Endothelial cell of umbilical vein (primary cell): ENCODE measurements around the gene ENOX2. TPM values are rescaled to one million over a fixed set of nuclear protein-coding genes. Genes with fewer than 3 reads are reported as not detected.

Source experiments
- BruUV-seq: library from RNA; stranded (reverse); fragments of 400-500 nt; replicated peaks from 2 replicates; lab custom pipeline; 2021; lab: Mats Ljungman, UMichigan
- CTCF ChIA-PET: fragments of 300-600, 350-600 bp; sonication (Branson Sonifier 250); formaldehyde crosslinking; loops from one replicate; lab custom pipeline; 2021; ENCODE audit warnings: antibody characterized with exemption, inconsistent platforms; lab: Charles Lee
- POLR2A ChIA-PET: fragments of 300-600, 350-600 bp; sonication (Branson Sonifier 250); formaldehyde crosslinking; loops from one replicate; lab custom pipeline; 2021; ENCODE audit warnings: antibody characterized with exemption, inconsistent platforms; lab: Charles Lee
- DNase-seq: peaks from one replicate; pipeline ENCODE4 v3.0.0-alpha.2; 2011; ENCODE audit warnings: low read depth, low spot score
- FAIRE-seq: peaks from 2 replicates; lab custom pipeline; 2011; peaks lifted over from hg19 to GRCh38; lab: Jason Lieb, UNC
- H2AFZ ChIP-seq: 2 replicates; pipeline ENCODE4 v1.6.0; 2012; ENCODE audit warnings: low read depth, low read length, control low read depth, inconsistent platforms
- H3K27ac ChIP-seq: 2 replicates; pipeline ENCODE4 v1.5.1; 2011; ENCODE audit warnings: low read depth, mild to moderate bottlenecking, control low read depth, low read length, moderate library complexity; ENCODE audit not compliant: insufficient read depth
- H3K27me3 ChIP-seq, 2 experiments: 2 replicates each; pipeline versions ENCODE4 v1.6.0 to v1.6.1; 2011; ENCODE audit warnings: low read length in 2 of 2, mixed read lengths in 1 of 2; ENCODE audit not compliant: control insufficient read depth in 2 of 2, insufficient read depth in 2 of 2
- H3K36me3 ChIP-seq, 2 experiments: 2 replicates in 1 of 2; 3 replicates in 1 of 2; pipeline ENCODE4 v1.5.1; 2011; ENCODE audit warnings: low read length in 2 of 2, mild to moderate bottlenecking in 1 of 2, moderate library complexity in 1 of 2; ENCODE audit not compliant: control insufficient read depth in 2 of 2, insufficient read depth in 2 of 2; ENCODE audit errors: extremely low read depth in 1 of 2
- H3K4me1 ChIP-seq: 3 replicates; pipeline ENCODE4 v1.5.1; 2011; ENCODE audit warnings: mild to moderate bottlenecking, low read length; ENCODE audit not compliant: control insufficient read depth, insufficient read depth; ENCODE audit errors: extremely low read depth
- H3K4me2 ChIP-seq: 2 replicates; pipeline ENCODE4 v1.6.1; 2011; ENCODE audit warnings: low read length, control low read depth, mixed read lengths; ENCODE audit not compliant: insufficient read depth
- H3K4me3 ChIP-seq, 3 experiments: fragments of 200-600 bp in 1 of 3; sonication (generic), shearing (Covaris generic) in 1 of 3; replicated peaks in 1 of 3; 2 replicates each; pipeline ENCODE4 v1.5.1; 2011 to 2016; ENCODE audit warnings: control low read depth in 3 of 3, low read length in 3 of 3, mild to moderate bottlenecking in 2 of 3, inconsistent platforms in 1 of 3, low read depth in 1 of 3, moderate library complexity in 1 of 3; ENCODE audit not compliant: insufficient read depth in 1 of 3
- H3K79me2 ChIP-seq: 2 replicates; pipeline ENCODE4 v1.6.0; 2012; ENCODE audit warnings: low read length, inconsistent platforms; ENCODE audit not compliant: control insufficient read depth, insufficient read depth
- H3K9ac ChIP-seq: replicated peaks from 2 replicates; pipeline ENCODE3; 2011; ENCODE audit warnings: low read length, control low read depth; ENCODE audit not compliant: insufficient read depth; ENCODE audit errors: extremely low read depth
- H3K9me1 ChIP-seq: replicated peaks from 3 replicates; pipeline ENCODE4 v1.6.0; 2011; ENCODE audit warnings: mild to moderate bottlenecking, low read length; ENCODE audit not compliant: control insufficient read depth, insufficient read depth; ENCODE audit errors: extremely low read depth
- H3K9me3 ChIP-seq: replicated peaks from 2 replicates; pipeline ENCODE4 v1.5.1; 2012; ENCODE audit warnings: low read length, inconsistent platforms; ENCODE audit not compliant: control insufficient read depth, insufficient read depth
- H4K20me1 ChIP-seq: replicated peaks from 2 replicates; pipeline ENCODE3; 2011; ENCODE audit warnings: mild to moderate bottlenecking, low read length; ENCODE audit not compliant: control insufficient read depth, insufficient read depth; ENCODE audit errors: extremely low read depth
- EZH2 ChIP-seq: IDR thresholded peaks from 2 replicates; pipeline ENCODE4 v1.6.1; 2012; ENCODE audit warnings: borderline replicate concordance, low read depth, mild to moderate bottlenecking, moderate library complexity, low read length, inconsistent platforms; ENCODE audit not compliant: severe bottlenecking
- FOS ChIP-seq: IDR thresholded peaks from 2 replicates; pipeline ENCODE4 v1.6.1; 2011; ENCODE audit warnings: mild to moderate bottlenecking, low read length, moderate library complexity, borderline replicate concordance; ENCODE audit not compliant: insufficient read depth
- GATA2 ChIP-seq: IDR thresholded peaks from 2 replicates; pipeline ENCODE4 v1.7.0; 2011; ENCODE audit warnings: low read depth, mild to moderate bottlenecking, moderate library complexity, mixed read lengths, low read length; ENCODE audit not compliant: insufficient read length, insufficient read depth
- JUN ChIP-seq: IDR thresholded peaks from 2 replicates; pipeline ENCODE4 v1.6.1; 2011; ENCODE audit warnings: borderline replicate concordance, low read depth; ENCODE audit not compliant: insufficient read length, insufficient read depth
- MAX ChIP-seq: IDR thresholded peaks from 2 replicates; pipeline ENCODE4 v1.6.1; 2011; ENCODE audit not compliant: insufficient read depth, insufficient read length
- MYC ChIP-seq: IDR thresholded peaks from one replicate; pipeline ENCODE4 v1.6.1; 2011; ENCODE audit warnings: mild to moderate bottlenecking, low read depth, low read length
- POLR2A ChIP-seq: IDR thresholded peaks from 2 replicates; pipeline ENCODE4 v1.6.1; 2012; ENCODE audit warnings: low read depth, mild to moderate bottlenecking, control low read depth, low read length
- POLR2AphosphoS5 ChIP-seq: IDR thresholded peaks from 2 replicates; pipeline ENCODE4 v1.6.1; 2012; ENCODE audit warnings: low read depth, mild to moderate bottlenecking, control low read depth, low read length, moderate library complexity; ENCODE audit not compliant: insufficient read depth
- dilution Hi-C: fragments of 300-500 bp; cut with MboI; formaldehyde crosslinking; loops from one replicate; pipeline ENCODE4 v1.15.0; 2019; ENCODE audit warnings: low sequenced_read_pairs; ENCODE audit not compliant: extremely low pct_ligation_motif_present
- intact Hi-C: fragments of 100-400 bp; cut with micrococcal nuclease; formaldehyde crosslinking; loops from one replicate; pipeline ENCODE4 v1.10.0; 2022
- polyA plus RNA-seq, 4 experiments: library from polyadenylated mRNA; depleted of rRNA in 3 of 4; stranded (reverse) in 3 of 4; unstranded in 1 of 4; fragments of >200 nt; gene quantifications; 2 replicates each; pipeline versions ENCODE4 v1.2.1 to v1.2.3, GENCODE V29; 2011 to 2012; ENCODE audit warnings: missing spikeins in 1 of 4
- total RNA-seq: library from RNA; stranded (reverse); gene quantifications from 2 replicates; pipeline ENCODE4 v1.2.3, GENCODE V29; 2021
- TF ChIP-seq, protein P1 (sequence below), 2 donors: IDR thresholded peaks; 1 replicate in 1 of 2; 2 replicates in 1 of 2; pipeline ENCODE4 v1.5.1; 2011; ENCODE audit warnings: low read length in 2 of 2, mild to moderate bottlenecking in 2 of 2, moderate library complexity in 2 of 2, control low read depth in 1 of 2, inconsistent platforms in 1 of 2, low read depth in 1 of 2; ENCODE audit not compliant: insufficient read depth in 1 of 2; ENCODE audit errors: extremely low read depth in 1 of 2

The ENOX2 gene
- total and polyA plus RNA-seq, 2 donors (not counting 3 experiments of a cell fraction or from before 2014, with no cell fraction given), result 5.5 to 13.1 TPM

DNA sequence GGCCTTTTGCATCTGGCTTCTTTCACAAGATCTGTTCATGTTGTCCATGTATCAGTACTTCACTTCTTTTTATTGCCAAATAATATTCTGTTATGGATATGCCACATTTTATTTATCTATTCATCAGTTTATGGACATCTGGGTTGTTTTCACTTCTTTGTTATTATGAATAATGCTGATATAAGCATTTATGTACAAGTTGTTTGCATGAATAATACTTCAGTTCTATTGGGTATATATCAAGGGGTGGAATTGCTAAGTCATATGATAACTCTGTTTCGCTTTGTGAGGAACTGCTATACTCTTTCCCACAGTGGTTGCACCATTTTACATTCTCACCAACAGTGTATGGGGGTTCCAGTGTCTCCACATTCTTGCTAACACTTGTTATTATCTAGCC lies 310.8 kb downstream of the ENOX2 start:
- no TSS peak for BruUV-seq
- Histone ChIP-seq H3K9me1 (no peaks in the 10 kb centered on the region), H3K27ac (no peak overlapping the region), H3K9ac (no peak overlapping the region), H3K4me3 (no peak overlapping the region), H3K36me3 (no peaks in the 10 kb centered on the region), H4K20me1 (no peaks in the 10 kb centered on the region), H3K9me3 (no peaks in the 10 kb centered on the region), H3K27me3 (no peaks in the 10 kb centered on the region), H3K4me1 (no peaks in the 10 kb centered on the region), H3K4me2 (no peak overlapping the region), H3K79me2 (no peaks in the 10 kb centered on the region), H2AFZ (no peak overlapping the region)
- CTCF ChIA-PET, result no interaction called here
- TF ChIP-seq POLR2AphosphoS5, result no peak
- TF ChIP-seq MYC, result no peak
- no peak for TF ChIP-seq JUN
- TF ChIP-seq POLR2A, result no peak
- FAIRE-seq (no peak), DNase-seq (no peak)
- POLR2A ChIA-PET, result no interaction called here
- dilution Hi-C loops (no loop called here), intact Hi-C loops (no loop called here)

- Histone ChIP-seq H3K27ac (no peak overlapping the region), H3K36me3 (no peaks in the 10 kb centered on the region), H3K9ac (no peak overlapping the region), H2AFZ (no peak overlapping the region), H3K4me3 (no peak overlapping the region), H3K9me1 (no peaks in the 10 kb centered on the region), H3K4me2 (no peak overlapping the region), H4K20me1 (no peaks in the 10 kb centered on the region), H3K27me3 (no peaks in the 10 kb centered on the region), H3K9me3 (no peaks in the 10 kb centered on the region), H3K4me1 (no peaks in the 10 kb centered on the region), H3K79me2 (no peaks in the 10 kb centered on the region)
- POLR2A ChIA-PET, result no interaction called here
- no peak for TF ChIP-seq JUN
- TF ChIP-seq, protein P1, sequence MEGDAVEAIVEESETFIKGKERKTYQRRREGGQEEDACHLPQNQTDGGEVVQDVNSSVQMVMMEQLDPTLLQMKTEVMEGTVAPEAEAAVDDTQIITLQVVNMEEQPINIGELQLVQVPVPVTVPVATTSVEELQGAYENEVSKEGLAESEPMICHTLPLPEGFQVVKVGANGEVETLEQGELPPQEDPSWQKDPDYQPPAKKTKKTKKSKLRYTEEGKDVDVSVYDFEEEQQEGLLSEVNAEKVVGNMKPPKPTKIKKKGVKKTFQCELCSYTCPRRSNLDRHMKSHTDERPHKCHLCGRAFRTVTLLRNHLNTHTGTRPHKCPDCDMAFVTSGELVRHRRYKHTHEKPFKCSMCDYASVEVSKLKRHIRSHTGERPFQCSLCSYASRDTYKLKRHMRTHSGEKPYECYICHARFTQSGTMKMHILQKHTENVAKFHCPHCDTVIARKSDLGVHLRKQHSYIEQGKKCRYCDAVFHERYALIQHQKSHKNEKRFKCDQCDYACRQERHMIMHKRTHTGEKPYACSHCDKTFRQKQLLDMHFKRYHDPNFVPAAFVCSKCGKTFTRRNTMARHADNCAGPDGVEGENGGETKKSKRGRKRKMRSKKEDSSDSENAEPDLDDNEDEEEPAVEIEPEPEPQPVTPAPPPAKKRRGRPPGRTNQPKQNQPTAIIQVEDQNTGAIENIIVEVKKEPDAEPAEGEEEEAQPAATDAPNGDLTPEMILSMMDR (IDR thresholded peaks at IDR 0.05; ENCODE audit: extremely low read depth in 1 of 2, insufficient read depth in 1 of 2, low read depth in 1 of 2, low read length in 2 of 2), result no peak
- no peak for TF ChIP-seq POLR2A
- no peak for TF ChIP-seq EZH2
- TF ChIP-seq FOS, result no peak
- no peak for TF ChIP-seq GATA2
- TF ChIP-seq MYC, result no peak
- no peak for TF ChIP-seq MAX
- TF ChIP-seq POLR2AphosphoS5, result no peak
- intact Hi-C loops (no loop called here), dilution Hi-C loops (no loop called here)
- no TSS peak for BruUV-seq
- FAIRE-seq (no peak), DNase-seq (no peak)
- CTCF ChIA-PET, result no interaction called here
Measured at GRCh38 chrX:130578906-130579305, 324.1 kb downstream of the ENOX2 start.
